Thymus (tissue), 14 donors: ENCODE results near the gene SH3D19. TPM values are rescaled to one million over a fixed set of nuclear protein-coding genes. Genes with fewer than 3 reads are reported as not detected.

Experiments used
- DNase-seq, 9 donors: peaks; one replicate each; pipeline ENCODE4 v3.0.0-alpha.2; 2013; ENCODE audit warnings: low spot score in 9 of 9, low read depth in 6 of 9, missing footprints in 1 of 9
- H3K27ac ChIP-seq, 2 donors: one replicate each; pipeline ENCODE4 v1.5.1; 2013; ENCODE audit warnings: control low read depth in 1 of 2, low read depth in 1 of 2, low read length in 1 of 2, mild to moderate bottlenecking in 1 of 2, moderate library complexity in 1 of 2
- H3K27me3 ChIP-seq, 2 donors: one replicate each; pipeline ENCODE4 v1.5.1; 2013; ENCODE audit warnings: low read length in 1 of 2; ENCODE audit not compliant: control insufficient read depth in 2 of 2, insufficient read depth in 1 of 2
- H3K36me3 ChIP-seq, 2 donors: one replicate each; pipeline ENCODE4 v1.5.1; 2013; ENCODE audit warnings: low read length in 1 of 2, mild to moderate bottlenecking in 1 of 2, moderate library complexity in 1 of 2; ENCODE audit not compliant: control insufficient read depth in 2 of 2, insufficient read depth in 2 of 2
- H3K4me1 ChIP-seq, 2 donors: one replicate each; pipeline ENCODE4 v1.5.1; 2013; ENCODE audit warnings: low read length in 2 of 2; ENCODE audit not compliant: control insufficient read depth in 2 of 2, insufficient read depth in 2 of 2
- H3K4me3 ChIP-seq, 2 donors: one replicate each; pipeline ENCODE4 v1.5.1; 2013; ENCODE audit warnings: low read length in 2 of 2, control low read depth in 1 of 2, mild to moderate bottlenecking in 1 of 2
- H3K9me3 ChIP-seq, 2 donors: one replicate each; pipeline ENCODE4 v1.5.1; 2013; ENCODE audit warnings: low read length in 1 of 2, mild to moderate bottlenecking in 1 of 2; ENCODE audit not compliant: control insufficient read depth in 2 of 2, insufficient read depth in 1 of 2
- WGBS: extraction: QIAGEN DNeasy Blood & Tissue Kit; methylation state at CpG from one replicate; pipeline ENCODE4 v1.1.7; 2013; 5-methylcytosine and 5-hydroxymethylcytosine counted together
- long read RNA-seq, 10 donors: transcript quantifications; one replicate each; lab custom pipeline, GENCODE V29; 2026
- polyA plus RNA-seq: library from polyadenylated mRNA; stranded (reverse); fragments of 200-250 nt; gene quantifications from one replicate; pipeline ENCODE4 v1.2.3, GENCODE V29; 2013
- total RNA-seq: library from RNA; stranded (reverse); fragments of 120-200 nt; gene quantifications from one replicate; pipeline ENCODE4 v1.2.4, GENCODE V29; 2013
- donor health status: healthy.

Gene SH3D19, protein sequence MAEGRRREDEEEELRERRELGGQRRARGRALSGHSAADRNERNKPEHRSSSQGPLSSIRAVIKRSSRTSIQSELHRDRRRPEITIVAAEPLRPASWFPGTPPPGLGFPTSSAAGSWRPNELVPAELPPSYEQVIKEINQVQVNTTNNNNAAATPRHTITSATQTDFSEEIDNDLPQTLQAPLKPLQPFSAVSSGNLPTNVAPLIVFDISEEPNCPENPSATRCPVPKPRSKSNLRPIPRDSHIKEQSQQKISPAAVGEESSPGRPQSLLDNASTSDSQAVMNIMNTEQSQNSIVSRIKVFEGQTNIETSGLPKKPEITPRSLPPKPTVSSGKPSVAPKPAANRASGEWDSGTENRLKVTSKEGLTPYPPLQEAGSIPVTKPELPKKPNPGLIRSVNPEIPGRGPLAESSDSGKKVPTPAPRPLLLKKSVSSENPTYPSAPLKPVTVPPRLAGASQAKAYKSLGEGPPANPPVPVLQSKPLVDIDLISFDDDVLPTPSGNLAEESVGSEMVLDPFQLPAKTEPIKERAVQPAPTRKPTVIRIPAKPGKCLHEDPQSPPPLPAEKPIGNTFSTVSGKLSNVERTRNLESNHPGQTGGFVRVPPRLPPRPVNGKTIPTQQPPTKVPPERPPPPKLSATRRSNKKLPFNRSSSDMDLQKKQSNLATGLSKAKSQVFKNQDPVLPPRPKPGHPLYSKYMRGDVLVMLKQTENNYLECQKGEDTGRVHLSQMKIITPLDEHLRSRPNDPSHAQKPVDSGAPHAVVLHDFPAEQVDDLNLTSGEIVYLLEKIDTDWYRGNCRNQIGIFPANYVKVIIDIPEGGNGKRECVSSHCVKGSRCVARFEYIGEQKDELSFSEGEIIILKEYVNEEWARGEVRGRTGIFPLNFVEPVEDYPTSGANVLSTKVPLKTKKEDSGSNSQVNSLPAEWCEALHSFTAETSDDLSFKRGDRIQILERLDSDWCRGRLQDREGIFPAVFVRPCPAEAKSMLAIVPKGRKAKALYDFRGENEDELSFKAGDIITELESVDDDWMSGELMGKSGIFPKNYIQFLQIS
- 4.6 TPM for total RNA-seq
- polyA plus RNA-seq: 8.4 TPM
- long read RNA-seq, donor 1, partial matches to known transcripts: 677 of 696 reads
- long read RNA-seq, donor 1, other reads (novel, unspliced or antisense): 19 of 696 reads
- long read RNA-seq, donor 2: 0 reads
- long read RNA-seq, donor 3, partial matches to known transcripts: 9,174 of 9,586 reads
- long read RNA-seq, donor 3, other reads (novel, unspliced or antisense): 412 of 9,586 reads
- long read RNA-seq, donor 4, partial matches to known transcripts: 3,224 of 3,361 reads
- long read RNA-seq, donor 4, other reads (novel, unspliced or antisense): 137 of 3,361 reads
- long read RNA-seq, donor 5: 0 reads
- long read RNA-seq, donor 6, partial matches to known transcripts: 4,926 of 5,126 reads
- long read RNA-seq, donor 6, other reads (novel, unspliced or antisense): 200 of 5,126 reads
- long read RNA-seq, donor 7: 0 reads
- long read RNA-seq, donor 8: 0 reads
- long read RNA-seq, donor 9: 0 reads
- long read RNA-seq, donor 10: 0 reads

DNA sequence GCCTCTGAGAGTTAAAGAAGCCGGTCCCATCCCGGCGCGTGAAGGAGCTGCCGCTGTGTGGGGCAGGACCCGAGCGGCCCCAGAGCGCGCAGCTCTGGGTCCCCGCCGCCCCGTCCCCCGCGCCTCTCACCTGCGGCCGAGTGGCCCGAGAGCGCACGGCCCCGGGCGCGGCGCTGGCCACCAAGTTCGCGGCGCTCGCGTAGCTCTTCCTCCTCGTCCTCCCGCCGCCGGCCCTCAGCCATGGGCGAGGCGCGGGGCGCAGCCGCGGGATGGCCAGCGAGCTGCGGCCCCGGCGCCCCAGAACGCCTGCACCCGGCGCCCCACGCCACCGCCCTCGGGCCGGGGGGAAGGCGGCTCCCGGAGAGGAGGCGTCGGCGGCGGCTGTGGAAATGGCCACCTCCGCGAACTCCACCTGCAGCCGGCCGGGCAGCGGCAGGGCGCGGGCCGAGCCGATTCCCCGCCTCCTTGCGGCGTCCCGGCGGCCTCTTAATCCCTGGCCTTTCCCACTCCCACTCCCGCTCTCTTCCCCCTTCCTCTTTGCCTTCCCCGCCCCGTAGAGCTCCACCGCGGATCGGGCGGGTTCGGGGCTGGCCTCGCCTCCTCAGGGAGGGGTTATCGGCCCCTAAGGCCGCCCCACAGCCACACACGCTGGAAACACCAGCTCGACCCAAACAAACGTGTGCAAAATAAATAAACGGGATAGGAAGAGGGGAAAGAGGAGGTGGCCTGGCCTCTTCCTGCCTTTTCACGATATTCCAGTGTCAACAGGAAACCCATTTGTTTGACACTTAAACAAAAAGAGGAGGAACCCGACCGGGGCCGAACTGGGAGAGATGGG, at the start of gene SH3D19:
SH3D19 (minus strand) TSS at position 495 of the 838 bp plus-strand sequence; CDS start at position 242, 253 bp downstream.
- Histone ChIP-seq H3K4me3 (peak within 1 kb of the TSS; percentile 15 to 42), H3K36me3 (no peaks in the 10 kb centered on the region), H3K27ac (peak within 1 kb of the TSS in 1 of 2 donors; percentile 13), H3K27me3 (peaks cover 39 to 64% of the 10 kb centered on the region in 2 donors), H3K9me3 (no peaks in the 10 kb centered on the region), H3K4me1 (no peaks in the 10 kb centered on the region)
- peak in 1 of 9 donors; percentile 3 for DNase-seq
- 2% methylated on average over 88 of the region's 88 CpGs for WGBS

DNA sequence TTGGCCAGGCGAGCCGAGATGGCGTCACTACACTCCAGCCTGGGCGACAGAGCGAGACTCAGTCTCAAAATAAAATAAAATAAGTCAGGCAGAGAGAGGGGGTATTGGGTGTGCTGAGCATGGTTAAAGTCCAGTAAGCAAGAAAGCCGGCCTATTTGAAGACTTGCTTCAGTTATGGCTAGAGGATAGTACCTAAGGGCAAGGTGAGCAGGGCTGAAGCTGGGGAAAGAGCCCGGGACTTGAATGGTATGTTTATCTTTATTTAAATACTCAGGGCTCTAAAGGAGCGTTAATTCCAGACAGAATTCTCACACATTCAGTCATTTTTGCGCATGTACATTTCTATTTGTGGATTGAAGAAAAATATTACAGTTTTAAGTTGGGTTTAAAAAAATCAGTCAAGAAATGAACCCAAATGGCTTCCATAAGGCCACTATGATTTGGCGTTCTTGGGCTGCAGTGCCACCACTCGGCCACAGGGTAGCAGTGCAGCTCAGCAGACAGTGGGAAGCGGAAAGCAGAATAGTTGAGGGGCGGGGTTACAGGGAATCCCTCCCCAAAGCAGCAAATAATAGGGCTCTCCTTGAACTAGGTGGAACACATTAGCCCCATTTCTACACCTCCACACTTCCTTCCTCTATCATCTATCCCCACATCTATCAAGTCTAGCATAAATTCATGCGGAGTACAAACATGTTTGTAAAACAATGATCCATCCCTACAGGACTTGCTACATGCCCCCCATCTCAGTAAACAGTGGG, 37.2 kb upstream of the SH3D19 start:
- 48% methylated on average over 14 of the region's 14 CpGs for WGBS
- Histone ChIP-seq H3K4me3 (no peak overlapping the region), H3K9me3 (no peaks in the 10 kb centered on the region), H3K4me1 (no peaks in the 10 kb centered on the region), H3K36me3 (no peaks in the 10 kb centered on the region), H3K27ac (no peak overlapping the region), H3K27me3 (no peaks in the 10 kb centered on the region)
- DNase-seq: peak; percentile 39 to 84 (median 58)

DNA sequence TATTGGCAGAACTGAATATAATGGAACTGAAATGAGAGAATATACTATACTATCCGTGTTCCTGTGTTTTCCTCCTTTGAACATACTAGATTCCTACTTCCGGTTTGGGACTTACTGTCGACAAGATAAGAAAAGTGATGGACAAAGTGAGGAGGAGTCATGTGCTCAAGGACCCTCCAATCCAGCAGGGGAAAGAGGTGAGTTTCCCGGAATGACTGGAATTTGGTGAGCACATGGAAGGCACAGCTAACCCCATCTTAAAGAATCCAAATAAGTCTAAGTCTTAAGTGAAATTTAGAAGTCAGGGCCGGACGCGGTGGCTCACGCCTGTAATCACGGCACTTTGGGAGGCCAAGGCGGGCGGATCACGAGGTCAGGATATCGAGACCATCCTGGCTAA, 36.6 kb upstream of the SH3D19 start:
- DNase-seq: no peak

DNA sequence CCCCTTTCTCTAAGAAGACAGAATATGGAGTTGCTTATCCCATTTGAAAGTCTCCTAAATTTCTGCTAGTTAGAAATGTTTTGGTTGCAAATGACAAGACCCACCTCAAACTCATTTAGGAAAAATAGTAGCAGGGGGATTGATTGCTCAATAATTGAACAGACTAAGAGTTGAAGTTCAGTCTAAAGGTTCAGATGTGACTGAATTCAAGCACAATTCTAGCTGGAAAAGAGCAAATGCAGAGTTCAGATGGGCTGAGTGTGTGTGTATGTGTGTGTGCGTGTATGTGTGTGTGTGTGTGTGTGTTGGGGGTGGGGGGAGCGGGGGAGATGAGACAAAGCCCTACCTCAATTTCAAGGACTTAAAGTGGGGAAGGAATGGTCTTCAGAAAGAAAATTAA, 35.7 kb upstream of the SH3D19 start:
- 99% methylated on average over 2 of the region's 2 CpGs for WGBS
- no peaks in the 10 kb centered on the region for H3K4me1 ChIP-seq
- H3K36me3 ChIP-seq: no peaks in the 10 kb centered on the region
- DNase-seq: no peak
- H3K4me3 ChIP-seq: no peak overlapping the region
- H3K9me3 ChIP-seq: no peaks in the 10 kb centered on the region
- H3K27ac ChIP-seq: no peak overlapping the region
- no peaks in the 10 kb centered on the region for H3K27me3 ChIP-seq

More for the DNA sequence above, 36.6 kb upstream of the SH3D19 start:
- no peaks in the 10 kb centered on the region for H3K9me3 ChIP-seq
- no peaks in the 10 kb centered on the region for H3K36me3 ChIP-seq
- H3K27me3 ChIP-seq: no peaks in the 10 kb centered on the region
- H3K4me1 ChIP-seq: no peaks in the 10 kb centered on the region
- H3K27ac ChIP-seq: no peak overlapping the region
- no peak overlapping the region for H3K4me3 ChIP-seq
- 98% methylated on average over 13 of the region's 13 CpGs for WGBS

DNA sequence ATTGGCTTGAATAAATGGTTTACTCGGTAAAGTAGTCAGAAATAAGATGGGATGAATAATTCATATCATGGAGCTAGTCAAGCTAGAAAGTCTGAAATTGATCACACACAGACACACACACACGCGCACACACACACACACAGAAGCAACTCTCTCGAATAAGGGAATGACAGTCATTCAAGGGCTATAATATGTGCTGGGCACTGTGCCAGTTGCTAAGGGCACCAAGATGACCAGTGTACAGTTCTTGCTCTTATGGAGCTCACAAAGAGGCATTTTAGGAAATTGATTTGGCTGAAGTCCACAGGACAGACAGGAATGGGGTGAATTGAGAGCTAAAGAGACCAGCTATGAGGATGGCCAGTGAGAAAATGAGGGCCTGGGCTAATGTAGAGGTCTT, 34.2 kb upstream of the SH3D19 start:
- H3K4me1 ChIP-seq: no peaks in the 10 kb centered on the region
- WGBS: 98% methylated on average over 4 of the region's 4 CpGs
- H3K27ac ChIP-seq: no peak overlapping the region
- no peaks in the 10 kb centered on the region for H3K9me3 ChIP-seq
- no peak for DNase-seq
- no peaks in the 10 kb centered on the region for H3K36me3 ChIP-seq
- peaks cover 0 to 2% of the 10 kb centered on the region in 2 donors for H3K27me3 ChIP-seq
- no peak overlapping the region for H3K4me3 ChIP-seq

DNA sequence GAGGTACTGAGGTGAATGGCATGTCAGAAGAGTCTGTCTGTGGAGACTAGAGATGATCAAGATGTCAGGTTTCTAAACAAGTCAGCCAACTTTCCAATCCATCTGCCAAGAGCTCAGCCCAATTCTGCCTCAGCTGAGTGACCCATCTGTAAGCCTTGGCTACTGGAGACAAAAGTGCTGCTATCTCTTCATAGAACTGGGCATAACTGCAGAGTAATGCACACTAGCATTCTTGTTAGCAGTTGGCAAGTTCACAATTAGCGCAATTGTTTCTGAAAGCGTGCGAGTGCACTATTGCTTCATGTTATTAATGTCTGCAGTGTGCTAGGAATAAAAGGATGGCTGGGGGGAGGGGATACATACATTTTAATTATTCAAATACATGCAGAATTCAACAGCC, 32.9 kb upstream of the SH3D19 start:
- H3K27me3 ChIP-seq: peaks cover 0 to 2% of the 10 kb centered on the region in 2 donors
- no peaks in the 10 kb centered on the region for H3K4me1 ChIP-seq
- 97% methylated on average over 3 of the region's 3 CpGs for WGBS
- no peak overlapping the region for H3K27ac ChIP-seq
- no peak for DNase-seq
- H3K9me3 ChIP-seq: no peaks in the 10 kb centered on the region
- no peak overlapping the region for H3K4me3 ChIP-seq
- no peaks in the 10 kb centered on the region for H3K36me3 ChIP-seq

DNA sequence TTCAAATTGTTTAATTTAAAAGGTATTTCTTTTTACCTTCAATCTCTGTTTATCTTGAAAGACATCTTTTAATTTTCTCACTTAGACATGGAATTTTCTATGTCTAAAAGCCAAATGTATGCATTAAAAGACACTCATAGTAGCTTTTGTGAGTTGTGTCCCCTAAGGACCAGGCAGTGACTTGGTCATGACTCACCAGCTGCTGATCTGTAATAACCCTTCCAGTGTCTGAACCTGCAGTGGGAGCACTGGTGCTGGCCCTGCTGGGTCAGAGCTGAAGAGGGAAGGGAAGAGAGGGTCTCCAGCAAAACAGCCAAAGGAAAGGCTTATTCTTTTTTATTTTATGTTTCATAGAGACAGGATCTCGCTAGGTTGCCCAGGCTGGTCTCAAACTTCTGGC, 31.1 kb upstream of the SH3D19 start:
- Histone ChIP-seq H3K27me3 (peaks cover 0 to 2% of the 10 kb centered on the region in 2 donors), H3K9me3 (no peaks in the 10 kb centered on the region), H3K4me1 (no peaks in the 10 kb centered on the region), H3K36me3 (no peaks in the 10 kb centered on the region), H3K27ac (no peak overlapping the region), H3K4me3 (no peak overlapping the region)
- WGBS: 94% methylated on average over 1 of the region's 1 CpG
- no peak for DNase-seq
